ENCODE results near the gene KLKB1.

The KLKB1 gene

DNA sequence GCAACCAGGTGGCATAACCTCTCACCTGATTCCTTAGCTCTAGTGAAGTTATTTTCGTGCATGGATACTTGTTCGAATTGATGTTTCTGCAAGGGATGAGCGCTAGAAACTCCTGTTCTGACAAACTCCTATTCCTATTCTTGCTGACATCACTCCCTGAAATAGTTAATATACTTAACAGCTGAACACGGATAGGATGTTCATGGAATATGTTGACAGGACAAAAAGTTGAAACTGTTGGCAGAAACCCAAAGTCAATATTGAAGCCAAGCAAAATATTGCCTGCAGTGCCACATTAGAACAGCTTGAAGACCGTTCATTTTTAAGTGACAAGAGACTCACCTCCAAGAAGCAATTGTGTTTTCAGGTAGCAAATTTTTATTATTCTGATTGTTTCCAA lies at the start of gene KLKB1:
Gene KLKB1, plus strand, starts transcription at position 287 of the 400 bp plus-strand sequence. CDS start 689 bp downstream, outside the sequence.
- FAIRE-seq (no peak), DNase-seq (ENCODE audit: low spot score) (no peak)

DNA sequence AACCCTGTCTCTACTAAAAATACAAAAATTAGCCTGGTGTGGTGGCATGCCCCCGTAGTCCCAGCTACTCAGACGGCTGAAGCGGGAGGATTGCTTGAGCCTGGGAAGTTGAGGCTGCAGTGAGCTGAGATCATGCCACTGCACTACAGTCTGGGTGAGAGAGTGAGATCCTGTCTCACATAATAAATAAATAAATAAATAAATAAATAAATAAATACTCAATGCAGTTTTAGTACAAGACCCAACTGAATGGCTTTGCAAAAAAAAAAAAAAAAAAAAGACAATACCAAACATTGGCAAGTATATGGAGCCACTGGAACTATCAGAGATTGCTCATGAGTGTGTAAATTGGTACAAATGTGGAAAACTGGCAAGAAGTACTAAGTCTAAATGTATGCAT lies 39.2 kb upstream of the KLKB1 start:
- DNase-seq (ENCODE audit: low spot score) (no peak), FAIRE-seq (no peak)

DNA sequence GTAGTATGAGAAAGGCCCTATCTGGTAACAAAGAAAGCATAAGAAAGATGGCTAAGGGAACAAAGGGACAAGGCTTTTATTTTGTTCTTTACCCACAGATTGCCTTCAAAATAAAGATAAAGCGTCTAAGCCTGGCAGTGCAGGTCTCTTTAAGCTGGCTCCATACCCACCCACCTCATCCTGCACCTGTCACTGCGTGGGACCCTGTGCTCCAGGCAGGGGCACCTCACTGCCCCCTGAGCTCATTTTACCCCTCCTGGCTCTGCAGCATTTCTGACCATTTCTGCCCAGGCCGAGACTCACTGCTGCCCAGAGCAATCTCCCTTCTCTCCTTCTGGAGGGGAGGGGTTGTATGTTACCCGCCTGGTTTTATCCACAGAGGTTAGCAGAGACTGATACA lies 37.7 kb upstream of the KLKB1 start:
- FAIRE-seq: no peak
- no peak for DNase-seq (ENCODE audit: low spot score)

DNA sequence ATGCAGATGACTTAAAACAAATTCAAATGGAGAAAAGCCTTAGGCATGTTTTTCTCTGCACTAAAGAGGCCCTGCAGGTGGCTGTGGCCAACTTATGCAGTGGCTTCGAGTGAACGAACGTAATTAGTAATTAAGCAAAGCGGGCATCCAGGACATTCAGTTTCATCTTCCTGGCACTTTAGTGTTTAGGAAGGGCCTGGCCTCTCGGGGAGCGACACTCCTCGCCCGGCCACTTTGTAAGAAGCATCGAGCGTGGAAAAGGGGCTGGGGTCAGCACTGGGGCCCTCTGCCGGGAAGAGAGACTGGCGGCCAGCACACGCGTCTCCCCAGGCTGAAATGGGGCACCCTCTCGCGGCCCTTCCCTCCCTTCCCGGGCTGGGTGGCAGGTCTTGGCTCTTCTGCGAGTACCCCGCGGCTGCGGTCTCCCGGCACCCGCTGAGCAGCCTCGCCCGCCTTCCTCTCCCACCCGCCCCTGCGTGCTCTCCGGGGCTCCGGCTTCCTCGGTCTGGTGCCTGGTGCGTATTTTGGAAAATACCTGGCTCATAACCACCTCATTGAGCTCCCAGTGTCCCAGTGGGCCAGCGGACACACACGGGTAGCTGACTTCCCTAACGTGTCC lies 36.6 kb upstream of the KLKB1 start:
- DNase-seq (ENCODE audit: low spot score) (peak; percentile 52), FAIRE-seq (no peak)

- no peak for FAIRE-seq
- peak; percentile 83 for DNase-seq (ENCODE audit: low spot score)
These were observed 35.9 kb upstream of the KLKB1 start, which contains the start of gene CYP4V2 for GRCh38 chr4:186191200-186192065. TSS of gene CYP4V2 (plus strand) at chr4:186191567. CDS start at chr4:186191824, 257 bp downstream.

DNA sequence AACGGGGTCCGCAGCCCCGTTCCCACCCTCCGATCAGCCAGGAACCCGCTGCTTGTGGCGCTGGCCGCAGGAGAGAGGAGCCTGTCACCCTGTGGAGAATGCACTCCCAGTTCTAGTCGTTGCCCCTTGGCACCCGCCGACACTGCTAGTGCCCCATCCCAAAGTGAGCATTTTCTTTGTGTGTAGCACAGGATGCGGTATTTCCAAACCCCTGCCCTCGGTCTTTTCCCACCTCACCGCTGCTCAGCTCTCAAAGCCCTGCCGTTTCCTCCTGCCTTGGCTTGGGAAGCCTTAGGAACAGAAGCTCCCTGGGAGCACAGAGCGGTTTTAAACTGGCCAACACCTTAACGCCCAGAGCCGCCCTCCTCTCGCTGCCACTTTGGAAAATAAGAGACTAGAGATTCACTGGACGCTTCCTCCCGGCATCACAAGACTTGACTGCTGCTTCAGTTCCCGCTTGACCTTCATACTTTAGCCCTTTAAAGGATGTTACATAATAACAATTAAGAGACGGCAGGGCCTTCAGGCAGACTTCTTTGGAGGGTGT lies 35.2 kb upstream of the KLKB1 start:
- DNase-seq (ENCODE audit: low spot score) (peak; percentile 53), FAIRE-seq (no peak)

DNA sequence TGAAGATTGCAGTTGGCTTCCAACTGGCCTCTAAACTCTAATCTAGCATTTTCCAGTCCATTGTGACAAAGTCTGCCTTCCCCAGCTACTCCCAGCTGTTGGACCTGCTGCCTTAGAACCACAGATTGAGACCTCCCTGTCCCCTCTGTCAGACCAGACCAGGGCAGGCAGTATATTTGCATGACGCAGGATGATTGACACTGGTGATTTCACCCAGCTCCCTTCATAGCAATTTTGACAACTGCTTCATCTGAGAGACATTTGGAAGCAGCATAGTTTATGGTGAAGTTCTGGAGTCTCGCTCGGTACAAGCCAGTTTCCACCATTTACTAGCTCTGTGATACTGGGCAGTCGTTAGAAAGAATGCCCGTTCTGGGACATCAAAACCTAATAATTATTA lies 33.5 kb upstream of the KLKB1 start:
- FAIRE-seq: no peak
- no peak for DNase-seq (ENCODE audit: low spot score)

GRCh38 chr4:186196063-186196462 lies 31.2 kb upstream of the KLKB1 start:
- no peak for DNase-seq (ENCODE audit: low spot score)
- FAIRE-seq: no peak

- FAIRE-seq (no peak), DNase-seq (ENCODE audit: low spot score) (no peak)
These were observed 26.8 kb upstream of the KLKB1 start for GRCh38 chr4:186200516-186200915.

DNA sequence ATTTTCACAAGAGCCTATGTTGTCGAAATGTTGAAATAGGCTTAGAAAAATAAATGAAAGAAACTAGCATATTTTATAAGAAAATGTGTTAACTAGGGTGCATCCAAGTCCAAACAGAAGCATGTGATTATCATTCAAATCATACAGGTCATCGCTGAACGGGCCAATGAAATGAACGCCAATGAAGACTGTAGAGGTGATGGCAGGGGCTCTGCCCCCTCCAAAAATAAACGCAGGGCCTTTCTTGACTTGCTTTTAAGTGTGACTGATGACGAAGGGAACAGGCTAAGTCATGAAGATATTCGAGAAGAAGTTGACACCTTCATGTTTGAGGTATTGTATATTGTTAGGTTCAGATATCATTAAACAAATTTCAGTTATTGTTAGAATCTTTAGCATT lies 26.3 kb upstream of the KLKB1 start:
- FAIRE-seq (no peak), DNase-seq (ENCODE audit: low spot score) (no peak)

GRCh38 chr4:186201535-186202230 lies 25.6 kb upstream of the KLKB1 start:
- peak; percentile 85 for DNase-seq (ENCODE audit: low spot score)
- no peak for FAIRE-seq

DNA sequence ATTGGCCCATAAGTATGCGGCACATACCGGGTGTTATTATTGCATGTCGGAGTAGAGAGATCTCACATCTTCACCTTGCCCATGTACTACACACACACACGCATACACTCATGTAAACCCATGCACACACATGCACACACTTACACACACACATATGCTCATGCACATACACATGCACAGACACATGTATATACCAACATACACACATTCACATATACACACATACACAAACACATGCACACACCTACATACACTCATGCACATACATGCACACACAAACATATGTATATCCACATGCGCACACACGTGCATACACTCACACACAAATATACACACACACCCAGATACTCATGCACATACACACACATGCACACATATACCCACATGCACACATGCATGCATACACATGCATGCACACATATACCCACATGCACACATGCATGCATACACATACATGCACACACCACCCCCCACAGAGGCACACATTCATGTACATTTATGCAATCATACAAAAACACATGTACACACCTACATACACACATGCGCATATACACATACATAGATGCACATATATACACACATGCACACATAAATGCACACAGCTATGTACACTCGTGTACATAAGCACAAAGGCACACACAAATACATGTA lies 24.7 kb upstream of the KLKB1 start:
- DNase-seq (ENCODE audit: low spot score) (no peak), FAIRE-seq (peak; percentile 59)

GRCh38 chr4:186203406-186203805 lies 23.9 kb upstream of the KLKB1 start:
- FAIRE-seq: no peak
- no peak for DNase-seq (ENCODE audit: low spot score)

GRCh38 chr4:186204103-186204559 lies 23.2 kb upstream of the KLKB1 start:
- no peak for FAIRE-seq

GRCh38 chr4:186204686-186205085 lies 22.6 kb upstream of the KLKB1 start:
- no peak for DNase-seq (ENCODE audit: low spot score)
- no peak for FAIRE-seq

More at GRCh38 chr4:186204103-186204559, 23.2 kb upstream of the KLKB1 start:
- no peak for DNase-seq (ENCODE audit: low spot score)

- DNase-seq (ENCODE audit: low spot score) (no peak), FAIRE-seq (no peak)
These were observed 22.2 kb upstream of the KLKB1 start for GRCh38 chr4:186205156-186205555.

DNA sequence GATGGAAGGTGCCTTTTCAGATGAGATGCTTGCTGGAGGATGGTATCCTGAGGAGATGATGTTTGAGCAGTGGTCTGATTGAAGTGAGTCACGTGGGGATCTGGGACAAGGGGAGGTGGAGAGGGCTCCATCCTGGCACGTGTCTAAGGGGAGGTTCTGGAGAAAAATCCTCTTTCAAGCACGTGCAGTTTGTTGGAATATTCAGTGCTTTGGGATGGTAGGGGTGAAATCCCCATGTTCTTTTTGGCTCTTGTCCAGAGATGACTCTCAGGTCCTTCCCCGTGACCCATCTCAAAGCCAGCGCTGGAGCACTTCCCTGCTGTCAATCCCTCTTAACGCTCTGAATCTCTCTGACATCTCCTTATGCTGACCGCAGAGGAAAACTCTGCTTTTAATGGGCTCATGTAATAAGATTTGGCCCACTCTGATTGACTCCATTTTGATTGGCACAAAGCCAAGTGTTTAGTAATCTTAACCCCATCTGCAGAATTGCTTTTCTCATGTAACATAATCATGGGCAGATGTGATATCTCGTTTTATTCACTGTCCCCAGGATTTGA lies 10.8 kb upstream of the KLKB1 start:
- DNase-seq (ENCODE audit: low spot score) (no peak), FAIRE-seq (no peak)

DNA sequence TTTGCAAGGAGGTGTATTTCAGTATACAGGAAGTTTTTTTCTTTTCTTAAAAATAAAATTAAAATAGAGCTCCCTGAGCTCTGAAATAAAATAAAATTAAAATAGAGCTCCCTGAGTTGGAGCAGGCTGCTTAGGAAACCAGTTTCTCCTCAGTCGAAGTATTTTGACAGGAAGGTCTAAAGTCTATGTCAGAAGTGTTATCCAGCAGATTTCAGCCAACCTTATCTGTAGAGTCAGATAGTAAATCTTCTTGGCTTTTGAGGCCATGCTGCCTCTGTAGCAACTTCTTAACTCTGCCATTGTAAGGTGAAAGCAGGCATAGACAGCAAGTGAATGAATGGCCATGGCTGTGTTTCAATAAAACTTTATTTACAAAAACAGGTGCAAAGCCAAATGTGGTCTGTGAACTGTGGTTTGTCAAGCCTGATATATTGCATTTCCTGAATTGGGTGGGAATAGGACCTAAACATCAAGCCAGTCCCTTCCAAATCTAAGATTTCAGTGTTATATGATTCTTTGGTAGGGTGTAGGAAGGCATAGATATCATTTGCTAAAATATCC lies 9.5 kb upstream of the KLKB1 start:
- no peak for DNase-seq (ENCODE audit: low spot score)
- FAIRE-seq: no peak

DNA sequence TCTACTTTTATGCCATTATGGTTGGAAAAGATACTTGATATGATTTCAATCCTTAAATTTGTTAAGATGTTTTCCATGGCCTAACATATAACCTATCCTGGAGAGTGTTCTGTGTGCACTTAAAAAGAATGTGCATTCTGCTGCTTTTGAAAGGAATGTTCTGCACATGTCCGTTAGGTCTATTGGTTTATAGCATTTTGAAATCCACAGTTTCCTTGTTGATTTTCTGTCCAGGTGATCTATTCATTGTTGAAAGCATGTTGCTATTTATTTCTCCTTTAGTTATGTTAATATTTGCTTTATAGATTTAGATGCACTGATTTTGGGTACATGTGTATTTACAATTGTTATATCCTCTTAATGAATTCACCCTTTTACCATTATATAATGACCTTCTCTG lies 5.7 kb upstream of the KLKB1 start:
- no peak for FAIRE-seq
- no peak for DNase-seq (ENCODE audit: low spot score)

- FAIRE-seq (no peak), DNase-seq (ENCODE audit: low spot score) (no peak)
These were observed 1.5 kb upstream of the KLKB1 start for GRCh38 chr4:186225848-186226247.
